K562 (cell line): ENCODE data around the gene POLR2H. TPM values are rescaled to one million over a fixed set of nuclear protein-coding genes. Genes with fewer than 3 reads are reported as not detected.

Source experiments
- FOXA3 ChIP-seq, 2 experiments: fragments of 450-650 bp in 1 of 2; sonication (generic) in 1 of 2; formaldehyde crosslinking; IDR thresholded peaks in 1 of 2; conservative IDR thresholded peaks in 1 of 2; 2 replicates each; pipeline versions ENCODE4 v1.4.0 to v1.8.0; 2020 to 2022; ENCODE audit warnings: mild to moderate bottlenecking in 2 of 2, missing genetic modification reagents in 1 of 2
- KDM1A ChIP-seq, 2 experiments: fragments of 450-650 bp; IDR thresholded peaks; 2 replicates each; pipeline ENCODE4 v1.6.1; 2016; ENCODE audit warnings: mild to moderate bottlenecking in 2 of 2
- KLF16 ChIP-seq: IDR thresholded peaks from 2 replicates; pipeline ENCODE4 v1.6.1; 2016; ENCODE audit warnings: antibody characterized with exemption
- LCOR ChIP-seq: sonication (generic); formaldehyde crosslinking; IDR thresholded peaks from 2 replicates; pipeline ENCODE4 v1.8.0; 2022; ENCODE audit warnings: mild to moderate bottlenecking, missing genetic modification reagents
- MYC ChIP-seq, 2 experiments: fragments of 250-450 bp in 1 of 2; sonication (Bioruptor Pico) in 1 of 2; IDR thresholded peaks; 2 replicates each; pipeline versions ENCODE4 v1.5.1 to v1.6.1; 2012 to 2021; ENCODE audit warnings: low read depth in 2 of 2, borderline replicate concordance in 1 of 2, improper control_type of control experiment in 1 of 2, low read length in 1 of 2, mild to moderate bottlenecking in 1 of 2, moderate library complexity in 1 of 2
- polyA plus RNA-seq, 8 experiments: library from polyadenylated mRNA; depleted of rRNA in 4 of 8; stranded (reverse) in 5 of 8; unstranded in 3 of 8; fragments of >200 nt; fragmentation: Nextera tagmentation in 2 of 8; fragmentation: Illumina TruSeq in 1 of 8; extraction: Ambion mirVana in 2 of 8; extraction: Trizol in 1 of 8; gene quantifications; 2 replicates each; pipeline versions ENCODE4 v1.2.1 to v1.2.3, GENCODE V29; 2011 to 2014; ENCODE audit warnings: inconsistent platforms in 1 of 8, missing spikeins in 1 of 8
- total RNA-seq, 7 experiments: library from RNA; depleted of rRNA in 6 of 7; stranded (reverse); fragments of >200 nt in 6 of 7; fragmentation: Illumina TruSeq in 2 of 7; extraction: Trizol in 2 of 7; gene quantifications; 2 replicates each; pipeline versions ENCODE4 v1.2.1 to v1.2.3, GENCODE V29; 2011 to 2021; ENCODE audit warnings: low replicate concordance in 1 of 7
- TF ChIP-seq, protein P1 (sequence below): fragments of 250-450 bp; sonication (Bioruptor Pico); IDR thresholded peaks from 2 replicates; pipeline ENCODE4 v1.8.0; 2022; ENCODE audit warnings: inconsistent platforms
- TF ChIP-seq, protein P2 (sequence below), 3 experiments: IDR thresholded peaks in 2 of 3; conservative IDR thresholded peaks in 1 of 3; 2 replicates each; pipeline ENCODE4 v1.5.1; 2011 to 2012; ENCODE audit warnings: low read length in 3 of 3, mild to moderate bottlenecking in 3 of 3, control low read depth in 2 of 3, improper control_type of control experiment in 1 of 3, inconsistent platforms in 1 of 3, low read depth in 1 of 3, mixed read lengths in 1 of 3, moderate library complexity in 1 of 3; ENCODE audit not compliant: insufficient read depth in 2 of 3
- TF ChIP-seq, protein P3 (sequence below): sonication (generic); formaldehyde crosslinking; IDR thresholded peaks from 2 replicates; pipeline ENCODE4 v1.8.0; 2022; ENCODE audit warnings: mild to moderate bottlenecking, missing genetic modification reagents

POLR2H gene
- total and polyA plus RNA-seq, 9 of the 15 experiments (the other 6 are each of a cell fraction or from before 2014, with no cell fraction given): 128 to 512 (median 220) TPM

DNA sequence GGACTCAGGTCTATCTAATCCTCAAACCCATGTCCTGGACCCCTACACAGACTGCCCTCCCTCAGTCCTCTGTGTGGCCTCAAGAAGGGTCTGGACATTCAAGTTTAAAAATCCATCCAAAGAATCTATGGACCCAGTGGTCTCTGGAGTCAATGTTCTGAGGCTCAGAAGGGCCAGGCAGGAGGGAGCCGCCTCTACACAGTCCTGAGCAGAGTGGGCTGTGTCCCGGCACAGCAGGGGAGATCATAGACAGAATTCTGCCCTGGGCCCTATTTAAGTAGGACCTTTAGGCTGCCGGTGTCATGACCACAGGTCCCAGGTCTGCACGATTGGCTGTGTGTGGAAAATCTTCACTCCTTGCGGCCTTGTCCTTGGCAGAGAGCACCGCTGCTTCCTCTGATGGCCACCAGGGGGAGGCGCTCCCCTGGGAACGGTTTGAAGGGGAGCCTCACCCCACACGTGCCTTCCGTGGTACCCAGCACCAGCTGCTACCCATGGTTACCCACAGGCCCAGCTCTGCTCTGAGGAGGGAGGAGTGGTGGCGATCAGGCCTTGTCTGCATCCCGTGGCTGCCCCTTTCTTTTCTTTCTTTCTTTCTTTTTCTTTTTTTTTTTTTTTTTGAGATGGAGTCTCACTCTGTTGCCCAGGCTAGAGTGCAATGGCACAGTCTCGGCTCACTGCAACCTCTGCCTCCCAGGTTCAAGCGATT, 56.3 kb downstream of the POLR2H start (continued):
- TF ChIP-seq KLF16 (no peak), LCOR (CRISPR knock-in tag) (no peak), MYC (IDR thresholded peaks at IDR 0.05; ENCODE audit: low read depth, low read length) (peak; percentile 69), MYC (CRISPR knock-in tag; IDR thresholded peaks at IDR 0.05; ENCODE audit: borderline replicate concordance, low read depth) (no peak), KDM1A (IDR thresholded peaks at IDR 0.05) (no peak), FOXA3 (CRISPR knock-in tag; conservative IDR thresholded peaks at IDR 0.05 in 1 of 2, IDR thresholded peaks at IDR 0.05 in 1 of 2) (no peak)
- TF ChIP-seq, protein P1, sequence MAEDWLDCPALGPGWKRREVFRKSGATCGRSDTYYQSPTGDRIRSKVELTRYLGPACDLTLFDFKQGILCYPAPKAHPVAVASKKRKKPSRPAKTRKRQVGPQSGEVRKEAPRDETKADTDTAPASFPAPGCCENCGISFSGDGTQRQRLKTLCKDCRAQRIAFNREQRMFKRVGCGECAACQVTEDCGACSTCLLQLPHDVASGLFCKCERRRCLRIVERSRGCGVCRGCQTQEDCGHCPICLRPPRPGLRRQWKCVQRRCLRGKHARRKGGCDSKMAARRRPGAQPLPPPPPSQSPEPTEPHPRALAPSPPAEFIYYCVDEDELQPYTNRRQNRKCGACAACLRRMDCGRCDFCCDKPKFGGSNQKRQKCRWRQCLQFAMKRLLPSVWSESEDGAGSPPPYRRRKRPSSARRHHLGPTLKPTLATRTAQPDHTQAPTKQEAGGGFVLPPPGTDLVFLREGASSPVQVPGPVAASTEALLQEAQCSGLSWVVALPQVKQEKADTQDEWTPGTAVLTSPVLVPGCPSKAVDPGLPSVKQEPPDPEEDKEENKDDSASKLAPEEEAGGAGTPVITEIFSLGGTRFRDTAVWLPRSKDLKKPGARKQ (CRISPR knock-in tag): no peak
- TF ChIP-seq, protein P2, sequence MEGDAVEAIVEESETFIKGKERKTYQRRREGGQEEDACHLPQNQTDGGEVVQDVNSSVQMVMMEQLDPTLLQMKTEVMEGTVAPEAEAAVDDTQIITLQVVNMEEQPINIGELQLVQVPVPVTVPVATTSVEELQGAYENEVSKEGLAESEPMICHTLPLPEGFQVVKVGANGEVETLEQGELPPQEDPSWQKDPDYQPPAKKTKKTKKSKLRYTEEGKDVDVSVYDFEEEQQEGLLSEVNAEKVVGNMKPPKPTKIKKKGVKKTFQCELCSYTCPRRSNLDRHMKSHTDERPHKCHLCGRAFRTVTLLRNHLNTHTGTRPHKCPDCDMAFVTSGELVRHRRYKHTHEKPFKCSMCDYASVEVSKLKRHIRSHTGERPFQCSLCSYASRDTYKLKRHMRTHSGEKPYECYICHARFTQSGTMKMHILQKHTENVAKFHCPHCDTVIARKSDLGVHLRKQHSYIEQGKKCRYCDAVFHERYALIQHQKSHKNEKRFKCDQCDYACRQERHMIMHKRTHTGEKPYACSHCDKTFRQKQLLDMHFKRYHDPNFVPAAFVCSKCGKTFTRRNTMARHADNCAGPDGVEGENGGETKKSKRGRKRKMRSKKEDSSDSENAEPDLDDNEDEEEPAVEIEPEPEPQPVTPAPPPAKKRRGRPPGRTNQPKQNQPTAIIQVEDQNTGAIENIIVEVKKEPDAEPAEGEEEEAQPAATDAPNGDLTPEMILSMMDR (IDR thresholded peaks at IDR 0.05 in 2 of 3, conservative IDR thresholded peaks at IDR 0.05 in 1 of 3; ENCODE audit: insufficient read depth in 2 of 3, low read depth in 1 of 3, low read length in 3 of 3): peak; percentile 88 to 92 (median 89)
- TF ChIP-seq, protein P3, sequence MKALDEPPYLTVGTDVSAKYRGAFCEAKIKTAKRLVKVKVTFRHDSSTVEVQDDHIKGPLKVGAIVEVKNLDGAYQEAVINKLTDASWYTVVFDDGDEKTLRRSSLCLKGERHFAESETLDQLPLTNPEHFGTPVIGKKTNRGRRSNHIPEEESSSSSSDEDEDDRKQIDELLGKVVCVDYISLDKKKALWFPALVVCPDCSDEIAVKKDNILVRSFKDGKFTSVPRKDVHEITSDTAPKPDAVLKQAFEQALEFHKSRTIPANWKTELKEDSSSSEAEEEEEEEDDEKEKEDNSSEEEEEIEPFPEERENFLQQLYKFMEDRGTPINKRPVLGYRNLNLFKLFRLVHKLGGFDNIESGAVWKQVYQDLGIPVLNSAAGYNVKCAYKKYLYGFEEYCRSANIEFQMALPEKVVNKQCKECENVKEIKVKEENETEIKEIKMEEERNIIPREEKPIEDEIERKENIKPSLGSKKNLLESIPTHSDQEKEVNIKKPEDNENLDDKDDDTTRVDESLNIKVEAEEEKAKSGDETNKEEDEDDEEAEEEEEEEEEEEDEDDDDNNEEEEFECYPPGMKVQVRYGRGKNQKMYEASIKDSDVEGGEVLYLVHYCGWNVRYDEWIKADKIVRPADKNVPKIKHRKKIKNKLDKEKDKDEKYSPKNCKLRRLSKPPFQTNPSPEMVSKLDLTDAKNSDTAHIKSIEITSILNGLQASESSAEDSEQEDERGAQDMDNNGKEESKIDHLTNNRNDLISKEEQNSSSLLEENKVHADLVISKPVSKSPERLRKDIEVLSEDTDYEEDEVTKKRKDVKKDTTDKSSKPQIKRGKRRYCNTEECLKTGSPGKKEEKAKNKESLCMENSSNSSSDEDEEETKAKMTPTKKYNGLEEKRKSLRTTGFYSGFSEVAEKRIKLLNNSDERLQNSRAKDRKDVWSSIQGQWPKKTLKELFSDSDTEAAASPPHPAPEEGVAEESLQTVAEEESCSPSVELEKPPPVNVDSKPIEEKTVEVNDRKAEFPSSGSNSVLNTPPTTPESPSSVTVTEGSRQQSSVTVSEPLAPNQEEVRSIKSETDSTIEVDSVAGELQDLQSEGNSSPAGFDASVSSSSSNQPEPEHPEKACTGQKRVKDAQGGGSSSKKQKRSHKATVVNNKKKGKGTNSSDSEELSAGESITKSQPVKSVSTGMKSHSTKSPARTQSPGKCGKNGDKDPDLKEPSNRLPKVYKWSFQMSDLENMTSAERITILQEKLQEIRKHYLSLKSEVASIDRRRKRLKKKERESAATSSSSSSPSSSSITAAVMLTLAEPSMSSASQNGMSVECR (CRISPR knock-in tag): no peak
